Limb (tissue), 2 donors: ENCODE measurements around the gene COBL.

Experiments
- DNase-seq, 2 donors: peaks; one replicate each; pipeline ENCODE4 v3.0.0-alpha.2; 2016; ENCODE audit errors: extremely low spot score in 2 of 2

The COBL gene

DNA sequence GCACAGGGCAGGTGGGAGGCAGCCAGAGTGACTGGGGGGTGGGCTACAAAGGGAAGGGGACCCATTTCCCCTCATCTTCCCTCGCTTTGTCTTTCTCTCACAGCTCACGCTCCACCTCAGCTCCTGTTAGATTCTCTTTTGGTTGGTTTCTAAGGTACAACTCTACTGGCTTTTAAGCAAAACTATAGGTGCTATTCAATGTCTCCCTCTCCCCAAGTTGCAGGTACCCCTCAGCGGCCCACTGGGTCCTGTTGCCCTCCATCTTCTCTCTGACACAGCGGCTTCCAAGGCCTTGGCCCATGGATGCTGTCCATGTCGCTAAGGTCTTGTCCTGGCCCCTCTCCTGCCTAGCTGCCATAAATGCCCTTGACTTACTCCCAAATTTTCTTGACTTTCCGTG is 168.4 kb downstream of the COBL start:
- DNase-seq = no peak

DNA sequence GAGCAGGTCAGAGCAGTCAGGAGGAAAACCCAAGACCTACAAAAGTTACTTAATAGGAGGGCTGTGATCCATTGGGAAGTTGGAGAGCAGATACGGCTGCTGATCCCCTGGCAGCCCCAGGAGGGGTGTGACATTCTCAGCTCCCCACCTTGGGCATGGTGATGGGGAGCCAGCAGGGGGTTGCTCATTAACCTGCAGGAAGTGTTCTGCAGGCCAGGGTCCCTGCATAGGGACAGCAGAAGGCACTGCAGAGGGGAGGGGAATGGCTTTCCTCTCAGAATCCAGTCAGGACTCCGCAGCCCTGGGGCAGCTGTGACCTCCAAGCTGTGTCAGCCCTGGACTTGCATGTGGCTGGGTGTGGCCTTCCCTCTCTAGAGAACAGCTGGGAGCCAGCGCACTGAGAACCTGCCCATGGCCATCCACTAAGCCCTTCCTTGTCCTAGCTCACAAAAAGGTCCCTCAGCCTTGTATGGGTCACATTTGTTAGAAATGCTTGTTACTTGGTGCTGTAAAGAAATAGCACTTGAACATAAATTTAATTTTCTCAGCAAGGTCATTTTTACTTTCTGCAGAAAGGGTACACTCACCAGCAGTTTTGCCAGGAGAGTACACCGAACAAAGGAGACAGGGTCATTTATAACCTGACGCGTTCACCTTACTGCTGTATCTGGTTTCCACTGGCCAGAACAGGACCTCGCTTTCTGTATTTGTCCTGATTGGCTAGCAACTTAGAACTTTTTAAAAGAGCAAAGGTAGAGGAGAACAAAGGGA is 169.6 kb downstream of the COBL start:
- no peak for DNase-seq

DNA sequence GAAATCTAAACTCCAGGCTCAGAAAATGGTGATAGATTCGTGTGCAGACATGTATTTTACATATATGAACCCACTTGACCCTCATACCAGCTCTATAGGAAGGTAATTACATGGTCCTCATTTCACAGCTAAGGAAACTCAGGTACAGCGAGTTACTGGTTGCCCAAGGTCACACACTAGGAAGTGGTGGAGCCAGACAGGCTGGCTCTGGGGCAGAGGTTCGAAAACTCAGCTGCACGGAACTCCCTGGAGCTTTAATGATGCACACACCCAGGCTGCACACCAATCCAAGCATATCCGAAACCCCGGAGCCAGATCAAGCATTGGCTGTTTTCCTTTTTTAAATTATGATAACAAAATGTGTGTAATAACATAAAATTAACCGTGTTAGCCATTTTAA is 172.4 kb downstream of the COBL start:
- DNase-seq = no peak

DNA sequence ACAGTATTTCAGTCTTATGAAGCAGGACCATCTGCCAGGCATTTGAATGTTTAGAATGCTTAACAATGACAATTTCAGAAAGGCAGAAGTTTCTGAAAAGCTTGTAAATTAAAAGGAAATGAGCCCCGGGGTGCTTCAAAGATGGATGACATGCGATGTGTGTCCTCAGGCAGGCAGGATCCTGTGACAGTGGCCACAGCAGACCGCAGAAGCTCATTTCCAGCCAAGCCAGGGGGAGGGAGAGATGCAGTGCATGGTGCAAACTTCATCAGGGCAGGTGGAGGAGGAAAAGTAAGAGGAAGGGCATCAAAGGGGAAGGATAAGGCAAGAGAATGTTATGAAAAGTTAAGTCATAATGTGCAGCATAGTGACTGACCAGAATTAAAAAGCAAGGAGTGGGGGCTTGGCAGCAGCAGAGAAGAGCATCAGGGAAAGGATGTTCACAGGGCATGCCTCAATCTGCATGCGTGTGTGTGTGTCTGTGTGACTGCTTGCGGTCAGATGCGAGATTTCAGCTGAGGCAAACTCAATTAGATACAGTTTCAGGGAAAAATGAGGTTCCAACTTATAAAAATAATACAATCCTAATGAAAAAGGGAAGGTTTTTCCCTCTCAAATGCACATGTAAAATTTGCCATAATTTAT is 173.7 kb downstream of the COBL start:
- no peak for DNase-seq

DNA sequence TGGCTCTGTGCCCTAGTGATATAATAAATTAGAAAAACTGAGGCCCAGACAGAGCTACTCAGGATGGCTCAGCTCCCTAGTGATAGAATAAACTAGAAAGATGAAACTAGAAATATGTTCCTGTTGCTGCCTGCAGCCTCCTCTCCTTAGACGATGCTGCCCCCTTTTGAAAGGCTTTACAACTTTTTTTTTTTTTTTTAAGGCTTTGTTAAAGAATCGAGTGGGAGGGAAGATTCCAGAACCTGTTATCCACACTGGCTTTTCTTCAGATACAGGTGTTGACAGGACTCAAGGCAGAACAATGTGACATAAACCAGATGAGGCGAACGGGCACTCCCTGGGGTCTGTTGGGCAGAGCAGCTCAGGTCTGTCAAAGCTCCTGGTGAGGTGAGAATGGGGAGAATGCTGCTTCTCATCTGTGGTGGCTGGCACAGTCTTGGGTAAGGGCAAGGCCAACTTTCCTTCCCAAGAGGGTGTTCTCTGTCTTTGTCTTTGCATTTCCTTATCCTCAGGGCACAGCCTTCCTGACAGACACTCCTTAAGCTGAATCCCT is 175.1 kb downstream of the COBL start:
- DNase-seq = peak in 1 of 2 donors; percentile 58

DNA sequence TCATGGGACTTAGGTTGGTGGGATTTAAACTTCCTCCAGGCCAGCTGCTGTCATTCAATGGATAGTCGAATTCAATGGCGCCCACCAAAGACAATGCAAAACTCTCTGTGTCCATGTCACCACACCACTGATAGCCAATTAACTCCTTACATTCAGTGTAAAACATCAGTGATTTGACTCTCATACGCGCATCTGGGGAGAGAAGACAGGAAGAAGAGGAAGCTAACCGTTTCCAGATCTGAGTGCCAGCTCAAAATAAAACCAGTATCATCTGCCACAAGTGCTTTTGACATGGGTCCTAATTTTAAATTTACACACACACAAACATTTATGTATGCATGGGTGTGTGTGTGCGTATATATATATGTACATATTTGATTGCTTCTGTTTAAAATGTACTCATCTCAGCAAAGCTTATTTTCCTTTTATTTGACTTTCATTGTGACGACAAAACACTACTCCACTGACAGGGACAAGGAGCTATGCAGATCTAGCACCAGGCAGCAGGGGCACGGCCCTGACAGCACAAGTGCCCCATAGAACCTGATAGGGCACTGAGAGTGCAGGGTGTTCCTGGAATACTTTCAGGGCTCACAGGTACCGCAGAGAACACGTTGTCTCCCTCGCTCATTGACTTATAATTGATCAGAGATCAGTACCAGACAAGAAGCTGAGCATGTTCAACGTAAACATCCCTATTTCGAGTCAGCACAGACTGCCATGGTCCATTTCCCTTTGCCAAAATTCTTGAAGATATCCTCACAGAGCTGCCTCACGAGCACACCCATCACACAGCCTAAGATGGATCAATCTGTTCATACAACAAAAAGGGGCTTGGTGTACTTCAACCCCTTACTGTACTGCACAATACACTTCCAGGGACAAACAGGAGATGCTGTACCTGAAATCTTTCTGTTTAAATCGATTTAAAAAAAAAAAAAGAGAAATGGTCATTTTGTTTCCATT is 176.1 kb downstream of the COBL start:
- no peak for DNase-seq

DNA sequence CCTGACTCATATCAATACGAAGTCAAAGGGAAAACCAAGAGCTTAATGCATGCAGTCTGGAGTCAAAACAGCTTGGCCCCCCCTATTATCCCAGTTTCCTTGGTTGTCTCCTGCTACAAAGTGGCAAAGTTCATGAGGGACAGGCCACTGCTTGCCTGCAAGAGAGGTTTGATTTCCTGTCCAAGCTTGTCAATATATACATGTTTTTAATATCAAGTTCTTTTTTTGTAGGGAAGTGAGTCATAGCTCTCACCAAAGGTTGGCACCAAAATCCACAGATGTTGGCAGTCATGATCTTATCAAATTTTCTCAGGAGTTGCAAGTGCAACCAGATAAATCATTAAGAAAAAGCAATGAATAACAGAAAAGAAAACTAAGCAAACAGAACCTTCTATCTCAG is 176.8 kb downstream of the COBL start:
- no peak for DNase-seq

DNA sequence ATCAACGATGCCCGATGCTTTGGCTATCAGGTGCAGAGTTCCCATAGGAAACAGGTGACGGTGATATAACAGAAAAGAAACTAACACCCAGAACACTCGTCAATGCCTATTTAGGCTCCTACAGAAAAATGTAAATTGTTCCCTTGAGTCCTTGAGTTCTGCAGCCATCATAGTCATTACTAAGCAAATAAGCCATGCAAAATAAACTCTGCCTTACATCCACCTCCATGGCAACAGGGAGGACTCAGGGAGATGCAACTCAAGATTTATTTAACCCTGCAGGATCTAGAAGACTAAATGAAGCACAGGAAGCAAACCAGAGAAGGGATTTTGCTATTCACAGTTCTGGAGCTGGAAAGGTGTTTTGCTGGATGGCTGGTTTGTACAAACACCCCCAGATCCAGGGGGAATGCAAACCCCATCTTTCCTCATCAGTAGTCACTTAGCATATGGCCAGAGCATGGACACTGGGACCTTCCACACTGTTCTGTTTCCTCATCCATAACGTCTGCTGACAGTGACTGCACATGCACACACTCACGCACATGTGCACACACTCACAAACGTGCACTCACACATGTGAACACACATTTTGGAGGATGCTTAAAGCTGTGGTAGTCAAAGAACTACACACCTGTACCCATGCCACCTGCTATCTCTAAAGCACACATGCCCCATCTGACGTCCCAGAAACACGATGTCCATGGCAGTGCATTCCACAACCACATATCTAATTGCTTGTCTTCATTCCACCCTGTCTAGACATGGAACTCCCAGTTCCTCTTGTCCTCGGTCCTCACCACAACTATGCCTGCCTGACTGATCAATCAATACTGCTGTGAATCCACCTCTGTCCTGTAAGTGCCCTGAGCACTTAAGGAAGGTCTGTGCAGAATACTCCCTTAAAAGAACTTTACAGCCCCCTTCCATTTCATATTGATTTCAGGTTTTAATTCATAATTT is 178.2 kb downstream of the COBL start:
- no peak for DNase-seq

DNA sequence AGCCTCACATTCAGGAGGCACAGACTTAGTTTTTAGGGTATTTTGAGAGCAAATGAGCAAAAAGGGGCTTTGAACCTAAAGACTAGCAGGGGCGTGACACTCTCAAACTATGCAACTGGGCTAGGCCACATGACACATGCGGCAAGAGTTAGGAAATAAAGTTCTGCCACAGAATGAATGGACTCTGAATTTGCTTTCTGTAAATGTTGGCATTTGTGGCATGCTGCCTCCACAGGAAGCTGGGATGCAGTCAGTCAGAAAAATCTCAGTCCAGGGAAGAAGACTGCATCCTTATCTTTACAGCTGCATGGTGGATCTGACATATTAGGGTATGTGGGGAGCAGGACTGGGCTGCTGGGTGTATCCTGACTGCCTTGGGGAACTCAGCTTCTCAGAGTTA is 181.0 kb downstream of the COBL start:
- DNase-seq = no peak

DNA sequence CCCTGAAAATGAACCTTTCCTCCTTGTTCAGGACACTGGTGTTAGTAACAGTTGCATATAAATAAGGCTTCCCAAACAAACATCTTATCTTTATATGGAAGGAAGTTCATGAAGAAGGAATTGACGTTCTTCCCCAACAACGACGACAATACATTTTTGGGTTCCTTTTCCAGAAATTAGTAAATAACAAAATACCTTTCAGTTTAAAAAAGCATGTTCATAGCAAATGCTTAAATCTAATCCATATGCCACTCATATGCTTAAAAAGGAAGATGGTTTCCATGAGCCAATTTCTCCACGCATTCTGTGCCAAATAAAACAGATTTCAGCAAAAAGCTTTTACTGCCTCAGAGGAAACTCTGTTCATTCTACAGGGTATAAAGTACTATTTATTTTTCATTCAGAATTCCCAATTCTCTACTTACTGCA is 182.6 kb downstream of the COBL start:
- peak in 1 of 2 donors; percentile 71 for DNase-seq

DNA sequence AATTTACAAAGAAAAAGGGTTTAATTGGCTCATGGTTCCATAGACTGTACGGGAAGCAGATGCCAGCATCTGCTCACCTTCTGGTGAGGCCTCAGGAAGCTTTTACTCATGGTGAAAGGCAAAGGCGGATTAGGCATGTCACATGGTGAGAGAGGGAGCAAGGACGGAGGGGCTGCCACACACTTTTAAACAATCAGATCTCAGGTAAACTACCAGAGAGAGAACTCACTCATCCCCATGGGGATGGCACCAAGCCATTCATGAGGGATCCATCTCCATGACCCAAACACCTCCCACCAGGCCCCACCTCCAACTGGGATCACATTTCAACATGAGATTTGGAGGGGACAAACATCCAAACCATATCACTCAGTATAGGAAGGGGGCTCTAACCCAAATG is 183.9 kb downstream of the COBL start:
- DNase-seq = no peak

DNA sequence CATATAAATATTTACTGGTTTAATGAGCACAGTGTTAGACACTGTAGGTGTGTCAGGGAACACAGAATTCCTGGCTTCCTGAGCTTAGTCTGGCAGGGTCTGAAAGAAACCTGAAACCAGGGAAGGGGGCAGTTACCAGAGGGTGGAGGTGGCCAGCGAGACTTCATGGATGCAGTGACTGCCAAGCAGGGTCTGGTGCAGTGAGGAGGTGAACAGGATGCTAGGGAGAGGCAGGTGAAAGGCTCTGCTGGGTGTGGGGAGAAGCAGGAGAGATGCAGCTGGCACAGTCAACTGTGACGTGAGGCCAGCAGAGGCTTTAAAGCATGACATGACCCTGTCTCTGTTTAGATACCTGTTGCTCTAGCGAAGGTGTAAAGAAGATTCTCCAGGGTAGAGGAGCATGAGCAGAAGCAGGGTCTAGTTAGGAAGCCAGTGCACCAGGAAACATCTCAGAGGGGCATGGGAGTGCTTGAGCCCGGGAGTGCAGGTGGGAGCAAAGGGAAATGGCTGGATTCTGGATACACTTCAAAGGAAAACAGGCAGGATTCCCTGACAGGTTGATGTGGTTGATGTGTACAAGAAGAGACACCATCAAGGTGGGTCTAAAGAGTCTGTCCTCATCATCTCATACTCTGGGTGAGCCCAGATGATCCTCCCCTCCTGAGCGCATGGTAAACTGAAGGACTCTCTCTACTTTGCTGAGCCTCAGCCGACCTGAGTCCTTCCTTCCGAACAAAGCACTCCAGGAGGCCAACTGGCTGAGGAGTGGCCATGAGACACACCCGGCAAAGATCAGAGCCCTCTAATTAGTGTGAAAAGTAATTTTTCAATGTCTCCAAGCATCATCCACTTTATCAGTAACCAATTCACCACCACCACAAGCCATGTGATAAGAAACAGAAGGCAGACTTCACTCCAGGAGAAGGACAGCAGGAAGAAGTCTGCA is 186.8 kb downstream of the COBL start:
- DNase-seq = no peak

DNA sequence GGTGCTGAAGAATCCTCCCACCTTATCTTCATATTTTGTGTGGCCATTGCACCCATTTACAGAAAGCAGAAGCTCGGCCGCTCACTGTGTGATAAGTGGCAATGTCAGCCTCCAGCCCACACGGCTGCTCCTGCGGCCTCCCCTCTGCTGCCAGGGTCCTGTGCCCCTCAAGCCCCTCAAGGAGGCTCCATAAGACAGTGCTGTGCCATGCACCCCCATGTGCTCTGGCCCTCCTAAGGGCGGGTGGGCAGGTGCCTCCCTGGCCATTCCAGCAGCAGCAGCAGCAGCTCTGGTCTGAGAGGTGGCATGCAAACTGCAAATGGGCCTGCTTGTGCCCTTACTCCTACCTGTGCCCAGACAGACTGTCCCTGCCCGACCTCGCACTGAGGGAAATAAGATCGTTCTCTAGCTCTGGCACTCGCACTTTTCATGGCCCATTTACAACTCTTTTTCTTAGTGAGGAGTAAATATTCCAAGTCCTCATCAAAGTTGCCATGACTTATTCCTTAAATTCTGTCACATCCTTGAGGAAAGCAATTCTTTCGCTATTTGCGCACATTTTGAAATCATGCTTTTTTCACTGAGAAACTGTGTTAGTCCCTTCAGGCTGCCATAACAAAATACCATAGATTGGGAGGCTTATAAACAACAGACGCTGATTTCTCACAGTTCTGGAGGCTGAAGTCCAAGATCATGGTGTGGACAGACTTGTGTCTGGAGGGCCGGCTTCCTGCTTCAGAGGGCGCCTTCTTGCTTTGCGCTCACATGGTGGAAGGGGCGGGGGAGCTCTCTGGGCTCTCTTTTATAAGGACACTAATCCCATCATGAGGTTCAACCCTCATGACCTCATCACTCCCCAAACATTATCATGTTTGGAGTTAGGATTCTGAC is 187.8 kb downstream of the COBL start:
- DNase-seq = no peak

DNA sequence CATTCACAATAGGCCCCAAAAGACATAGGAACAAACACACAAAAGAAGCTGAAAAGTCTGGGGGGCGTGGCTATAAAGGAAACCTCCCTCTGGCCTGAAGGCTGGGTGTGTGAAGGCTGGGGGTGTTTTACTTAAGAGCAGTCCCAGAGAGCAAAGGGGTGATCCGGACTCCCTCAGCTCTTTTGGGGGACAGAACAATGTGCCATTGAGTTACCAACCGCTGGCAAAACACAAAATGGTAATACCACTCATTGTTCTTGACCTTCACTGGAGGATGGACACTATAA is 189.0 kb downstream of the COBL start:
- DNase-seq = no peak

DNA sequence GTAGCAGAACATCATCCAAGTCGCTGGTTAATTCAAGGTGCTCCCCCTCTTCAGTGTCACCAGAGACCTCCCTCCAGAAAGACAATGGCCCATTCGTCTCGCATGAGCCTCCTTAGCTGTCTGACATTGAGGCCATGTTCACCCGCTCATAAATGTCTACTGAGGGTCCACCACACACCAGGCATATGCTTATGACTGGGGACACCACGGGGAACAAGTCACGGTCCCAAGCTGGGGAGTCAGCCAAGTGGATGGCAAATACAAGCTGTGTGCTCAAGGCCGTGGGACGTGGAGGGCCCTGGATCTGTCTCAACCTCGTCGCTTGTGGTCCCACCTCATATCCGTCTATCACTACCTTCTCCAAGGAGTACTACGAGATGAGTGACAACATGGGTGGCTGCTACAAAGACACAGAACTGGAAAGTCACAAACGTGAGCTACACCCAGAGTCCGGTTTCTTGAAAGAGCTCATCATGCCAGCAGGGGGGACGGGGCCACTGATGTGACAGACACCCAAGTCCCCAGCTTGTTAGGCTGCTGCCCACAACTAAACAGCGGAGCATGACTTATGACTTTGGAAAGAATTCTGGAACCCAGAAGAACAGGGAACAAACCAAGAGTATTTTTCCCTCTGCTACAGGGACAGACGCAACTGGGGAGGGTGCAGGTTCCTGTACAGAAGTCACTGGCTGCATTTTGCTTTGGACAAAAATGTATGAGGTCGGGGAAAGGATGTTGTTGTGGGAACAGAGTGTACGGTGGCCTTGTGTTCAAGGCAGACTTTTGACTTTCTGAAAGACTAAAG is 189.6 kb downstream of the COBL start:
- DNase-seq = no peak

DNA sequence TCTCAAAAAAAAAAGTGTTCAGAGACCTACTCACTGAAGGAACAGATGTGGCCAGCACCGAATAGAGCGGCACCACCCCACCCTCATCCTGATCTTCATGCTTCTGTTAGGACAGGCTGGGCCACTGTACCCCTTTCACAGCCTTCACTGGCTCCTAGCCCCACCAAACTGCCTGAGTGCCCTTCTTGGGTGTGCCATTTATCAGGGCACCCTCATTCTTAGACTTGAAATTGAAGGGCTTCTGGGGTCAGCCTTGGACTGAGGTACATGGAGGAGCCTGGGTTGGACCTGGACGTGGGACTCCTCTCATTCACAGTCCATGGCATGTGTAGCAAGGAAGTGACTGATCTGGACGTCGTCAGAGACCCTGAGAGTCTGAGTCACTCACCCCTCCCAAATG is 190.3 kb downstream of the COBL start:
- DNase-seq = no peak

DNA sequence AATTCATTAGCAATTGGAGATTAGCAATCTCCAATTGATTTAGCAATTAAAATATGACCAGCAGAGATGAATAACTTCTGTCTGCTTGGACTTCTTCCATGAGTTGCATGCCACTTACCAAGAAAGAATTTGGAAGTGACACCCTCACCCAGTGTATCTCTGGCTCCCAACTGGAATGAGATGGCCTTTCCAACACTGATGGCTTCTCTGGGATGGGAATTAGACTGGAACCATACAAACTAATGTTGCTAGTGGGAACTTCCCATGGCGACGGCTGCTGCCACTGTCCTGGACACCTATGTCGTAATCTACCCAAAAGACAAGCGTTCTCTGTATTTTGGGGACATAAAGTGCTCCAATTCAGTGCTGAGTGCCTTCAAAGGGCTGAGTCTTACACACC is 192.3 kb downstream of the COBL start:
- no peak for DNase-seq
